Epidermal melanocyte (primary cell): ENCODE data around the gene TMEM116.
A peak's percentile ranks its signal among the peaks of the same experiment; 100 is the strongest.
"Not testable (repeated sequence)": the region's sequence is repeated elsewhere in the genome, so short reads cannot be mapped to it uniquely, and the experiment has no call there.

Experiments
- DNase-seq: peaks from one replicate; pipeline ENCODE4 v3.0.0; 2011; ENCODE audit warnings: low spot score; ENCODE audit not compliant: insufficient read length

The TMEM116 gene

DNA sequence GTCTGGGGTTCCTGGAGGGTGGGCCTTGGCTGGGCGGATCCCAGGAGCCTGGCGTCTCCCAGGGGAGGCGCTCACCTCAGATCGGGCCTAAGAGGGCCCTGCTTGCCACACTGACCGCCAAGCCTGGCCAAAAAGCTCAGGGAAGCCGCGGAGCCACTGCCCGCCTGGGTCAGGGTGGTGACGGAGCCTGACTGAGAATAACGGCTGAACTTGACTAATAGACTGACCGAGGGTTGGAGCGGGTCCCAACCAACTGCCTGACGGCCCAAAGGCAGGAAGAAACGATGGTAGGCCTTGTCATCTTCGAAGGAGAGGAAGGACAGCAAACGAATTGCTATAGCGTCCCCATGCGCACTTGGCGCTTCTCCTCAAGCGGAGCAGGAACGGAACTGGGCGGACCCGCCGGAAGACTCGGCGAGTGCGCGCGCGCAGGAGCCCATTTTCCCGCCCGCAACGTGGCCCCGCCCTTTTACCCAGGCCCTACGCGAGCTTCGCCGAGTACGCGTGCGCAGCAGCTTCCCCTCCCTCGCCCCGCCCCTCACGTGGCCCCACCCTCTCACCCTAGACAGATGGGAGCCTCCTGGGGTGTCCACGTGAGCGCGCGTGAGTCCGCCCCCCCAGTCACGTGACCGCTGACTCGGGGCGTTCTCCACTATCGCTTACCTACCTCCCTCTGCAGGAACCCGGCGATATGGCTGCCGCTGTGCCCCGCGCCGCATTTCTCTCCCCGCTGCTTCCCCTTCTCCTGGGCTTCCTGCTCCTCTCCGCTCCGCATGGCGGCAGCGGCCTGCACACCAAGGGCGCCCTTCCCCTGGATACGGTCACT is at the start of gene TMEM116, which contains the start of gene ERP29:
Gene TMEM116, minus strand, starts transcription at position 391 of the 826 bp plus-strand sequence. CDS start 7,895 bp downstream, outside the sequence.
Gene ERP29, plus strand, starts transcription at position 652 of the 826 bp plus-strand sequence. Its CDS starts 40 bp downstream, at position 692.
- peak; percentile 97 for DNase-seq

DNA sequence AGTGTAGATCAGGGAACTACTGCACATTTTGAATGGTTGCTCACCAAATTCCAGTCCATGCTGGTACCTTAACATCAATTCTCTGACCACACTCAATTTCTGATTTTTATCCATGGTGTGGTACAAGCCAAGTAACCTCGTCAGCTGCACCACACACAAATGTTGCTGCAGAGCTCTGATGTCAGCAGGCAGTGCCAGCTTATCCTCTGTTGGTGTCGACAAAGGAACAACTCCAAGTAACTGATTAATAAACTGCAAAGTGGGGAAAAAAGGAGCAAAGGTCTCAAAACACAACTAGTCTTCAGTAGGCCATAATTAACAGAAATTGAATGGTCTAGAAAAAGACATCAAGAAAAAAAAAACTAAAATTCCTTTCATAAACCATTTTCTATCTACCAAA is 48.2 kb upstream of the TMEM116 start:
- DNase-seq, result no peak

DNA sequence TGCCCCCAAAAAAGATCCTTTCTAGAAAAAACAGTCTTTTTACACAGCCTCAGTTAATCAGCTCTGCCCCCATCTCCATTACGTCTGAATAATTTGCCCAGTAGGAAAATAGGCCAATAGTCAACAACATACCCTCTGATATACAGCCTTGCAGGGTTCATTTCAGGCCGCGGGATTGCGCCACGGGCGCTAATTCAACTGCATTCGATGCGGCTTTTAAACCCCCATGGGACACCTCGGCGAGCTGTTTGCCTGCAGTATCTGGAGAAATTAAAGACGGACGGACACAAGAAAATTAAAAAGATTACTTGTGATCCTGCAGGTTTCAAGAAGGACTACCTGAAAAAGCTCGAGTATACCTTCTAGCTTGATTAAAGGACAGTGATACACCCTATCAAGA is 36.4 kb upstream of the TMEM116 start:
- DNase-seq, result no peak

DNA sequence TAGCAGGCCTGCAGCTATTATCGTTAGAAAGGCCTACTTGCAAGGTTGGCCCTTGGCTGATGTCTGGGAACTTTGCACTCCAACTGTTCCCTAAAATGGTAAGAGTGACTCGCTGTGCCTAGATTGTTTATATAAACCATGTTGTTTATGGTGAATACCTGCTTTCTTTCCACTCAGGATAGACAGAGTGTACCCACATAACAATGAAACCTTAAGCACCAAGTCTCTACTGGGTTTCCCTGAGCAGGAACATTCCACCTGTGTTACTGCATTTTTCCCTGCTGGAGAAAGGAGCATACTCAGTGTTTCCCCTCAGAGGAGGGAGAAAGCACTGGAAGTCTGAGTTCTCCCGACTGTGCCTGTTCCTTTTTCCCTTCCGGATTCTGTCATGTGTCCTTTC is 33.0 kb upstream of the TMEM116 start:
- DNase-seq, result no peak

DNA sequence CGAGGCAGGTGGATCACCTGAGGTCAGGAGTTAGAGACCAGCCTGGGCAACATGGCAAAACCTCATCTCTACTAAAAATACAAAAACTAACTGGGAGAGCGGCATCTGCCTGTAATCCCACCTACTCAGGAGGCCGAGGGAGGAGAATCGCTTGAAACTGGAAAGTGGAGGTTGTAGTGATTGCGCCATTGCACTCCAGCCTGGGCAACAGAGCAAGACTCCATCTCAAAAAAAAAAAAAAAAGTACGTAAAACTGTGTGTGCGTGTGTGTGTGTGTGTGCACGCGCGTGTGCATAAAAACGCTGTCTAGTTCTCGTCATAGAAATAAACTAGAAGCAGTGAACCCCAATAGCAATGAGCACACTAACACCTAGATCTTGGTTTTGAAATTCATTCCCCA is 23.6 kb upstream of the TMEM116 start:
- DNase-seq, result not testable (repeated sequence)

DNA sequence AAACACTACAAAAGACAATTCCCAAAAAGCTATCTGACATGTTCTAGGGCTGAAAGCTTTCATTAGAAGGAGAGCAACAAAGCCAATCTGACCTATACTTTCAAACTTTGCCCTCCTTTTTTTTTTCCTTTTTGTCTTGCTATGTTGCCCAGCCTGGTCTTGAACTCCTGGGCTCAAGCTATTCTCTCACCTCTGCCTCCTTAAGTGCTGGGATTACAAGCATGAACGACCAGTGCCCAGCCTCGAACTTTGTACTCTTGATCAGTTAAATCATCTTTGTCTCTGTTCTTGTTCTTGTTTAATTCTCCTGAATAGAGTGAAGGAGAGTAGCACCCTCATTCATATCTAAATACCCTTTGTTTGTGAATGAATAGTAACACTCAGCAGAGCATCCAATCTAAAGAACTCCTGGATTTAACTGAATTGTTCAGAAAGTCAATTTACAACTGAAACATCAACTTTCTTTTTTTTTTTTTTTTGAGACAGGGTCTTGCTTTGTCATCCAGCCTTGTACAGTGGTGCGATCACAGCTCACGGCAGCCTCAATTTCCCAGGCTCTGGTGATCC is 22.3 kb upstream of the TMEM116 start:
- DNase-seq, result no peak

DNA sequence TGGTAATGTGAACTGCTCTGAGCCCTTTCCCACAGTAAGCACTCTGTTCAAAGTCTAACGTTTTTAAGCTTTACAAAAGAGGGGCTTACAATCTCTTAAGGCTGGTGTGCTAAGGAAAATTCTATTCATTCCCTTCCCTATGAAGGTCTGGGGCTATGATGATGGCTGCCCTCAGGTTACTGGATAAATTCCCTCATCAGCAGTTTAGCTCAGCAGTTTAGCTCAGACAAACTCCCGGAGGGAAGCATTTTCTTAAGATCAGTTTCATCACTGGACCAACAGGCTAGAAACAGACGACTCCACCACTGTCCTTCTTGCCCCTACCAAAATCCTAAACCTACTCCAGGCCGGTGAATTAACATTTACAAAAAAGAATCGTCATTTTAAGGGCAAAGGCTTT is 19.3 kb upstream of the TMEM116 start:
- DNase-seq, result no peak

DNA sequence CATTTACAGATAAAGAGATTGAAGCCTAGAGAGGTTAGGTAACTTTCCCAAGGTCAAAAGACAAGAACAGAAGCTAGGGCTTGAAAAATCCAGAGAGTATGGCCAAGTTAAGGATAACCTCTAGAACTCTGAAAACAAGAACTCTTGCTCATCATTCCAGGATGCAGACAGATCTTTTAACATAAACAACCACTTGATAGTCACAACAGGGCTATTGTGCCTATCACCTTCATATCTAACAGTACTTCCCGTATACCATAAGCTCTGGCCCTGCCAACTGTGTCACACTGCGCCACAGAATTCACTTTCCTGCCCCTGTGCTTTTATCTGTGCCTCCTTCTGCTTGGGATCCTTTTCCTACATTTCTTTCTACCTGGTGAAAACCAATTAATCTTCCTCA is 18.5 kb upstream of the TMEM116 start:
- no peak for DNase-seq

DNA sequence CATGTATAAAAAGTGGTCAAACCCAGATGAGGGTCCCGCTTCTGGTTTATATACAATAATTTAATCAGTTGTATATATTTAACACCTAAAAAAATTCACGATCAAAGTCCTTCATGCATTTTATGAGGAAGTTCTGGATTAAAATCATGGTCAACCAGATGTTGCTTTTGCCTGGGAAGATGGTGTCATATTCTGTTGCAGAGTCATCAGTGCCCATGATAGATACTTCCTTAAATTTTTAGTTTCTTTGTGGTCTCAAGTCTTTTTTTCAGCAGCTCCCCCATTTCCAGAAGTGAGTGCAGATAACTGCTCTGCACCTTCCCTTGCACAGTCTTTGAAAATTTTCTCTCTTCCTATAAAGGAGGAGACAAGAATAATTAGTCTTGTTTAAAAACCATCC is 16.3 kb upstream of the TMEM116 start:
- no peak for DNase-seq

DNA sequence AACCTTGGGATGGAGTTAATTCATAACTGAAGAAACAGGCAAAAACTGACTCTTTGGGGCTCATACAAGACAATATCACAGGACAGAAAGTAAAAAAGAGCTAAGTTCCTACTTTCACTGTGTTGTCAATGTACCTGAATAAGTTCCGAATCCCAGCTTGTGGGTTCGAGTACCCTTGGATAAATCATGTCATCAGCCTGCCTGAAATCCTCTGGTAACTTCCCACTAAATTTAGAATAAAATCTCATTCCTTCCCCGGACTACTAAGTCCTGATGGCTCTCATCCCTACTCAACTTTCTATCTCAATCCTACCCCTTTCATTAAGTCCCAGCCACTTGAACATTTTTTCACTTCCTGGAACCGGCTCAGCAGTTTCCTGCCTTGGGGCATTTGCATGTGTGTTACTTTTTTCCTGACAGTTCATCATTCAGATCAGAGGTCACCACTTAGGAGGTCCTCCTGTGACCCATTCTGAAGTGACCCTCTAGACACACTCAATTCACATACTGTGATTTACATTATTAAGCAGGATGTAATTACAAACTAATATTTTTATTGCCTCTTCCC is 12.9 kb upstream of the TMEM116 start:
- no peak for DNase-seq

DNA sequence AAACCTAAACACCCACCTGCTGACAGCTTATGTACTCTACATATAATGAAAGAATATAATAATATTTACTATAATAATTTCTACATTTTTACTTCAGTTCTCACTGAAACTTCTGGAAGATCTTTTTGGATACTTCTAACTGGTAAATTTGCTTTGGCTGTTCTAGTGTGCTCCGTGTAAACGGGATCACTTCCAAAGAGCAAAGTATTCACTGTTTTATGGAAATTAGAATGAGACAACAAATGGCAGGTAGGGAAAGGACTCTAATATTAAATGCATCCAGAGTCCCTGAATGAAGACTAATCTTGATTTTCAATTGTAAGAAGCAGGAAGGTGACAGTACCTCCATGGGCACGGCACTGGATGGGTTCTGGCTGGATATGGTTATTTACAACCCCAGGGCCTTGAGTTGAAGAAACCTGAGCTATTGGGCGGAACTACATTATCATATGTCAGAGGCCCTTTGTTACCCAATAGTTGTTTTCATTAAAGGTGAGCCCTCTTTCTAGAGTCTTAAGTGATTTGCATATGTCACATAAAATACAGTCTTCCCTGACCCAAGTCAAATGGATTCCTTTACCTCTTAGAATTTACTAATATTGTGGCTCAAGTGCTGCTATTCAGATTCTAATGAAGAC is 10.9 kb upstream of the TMEM116 start:
- no peak for DNase-seq

DNA sequence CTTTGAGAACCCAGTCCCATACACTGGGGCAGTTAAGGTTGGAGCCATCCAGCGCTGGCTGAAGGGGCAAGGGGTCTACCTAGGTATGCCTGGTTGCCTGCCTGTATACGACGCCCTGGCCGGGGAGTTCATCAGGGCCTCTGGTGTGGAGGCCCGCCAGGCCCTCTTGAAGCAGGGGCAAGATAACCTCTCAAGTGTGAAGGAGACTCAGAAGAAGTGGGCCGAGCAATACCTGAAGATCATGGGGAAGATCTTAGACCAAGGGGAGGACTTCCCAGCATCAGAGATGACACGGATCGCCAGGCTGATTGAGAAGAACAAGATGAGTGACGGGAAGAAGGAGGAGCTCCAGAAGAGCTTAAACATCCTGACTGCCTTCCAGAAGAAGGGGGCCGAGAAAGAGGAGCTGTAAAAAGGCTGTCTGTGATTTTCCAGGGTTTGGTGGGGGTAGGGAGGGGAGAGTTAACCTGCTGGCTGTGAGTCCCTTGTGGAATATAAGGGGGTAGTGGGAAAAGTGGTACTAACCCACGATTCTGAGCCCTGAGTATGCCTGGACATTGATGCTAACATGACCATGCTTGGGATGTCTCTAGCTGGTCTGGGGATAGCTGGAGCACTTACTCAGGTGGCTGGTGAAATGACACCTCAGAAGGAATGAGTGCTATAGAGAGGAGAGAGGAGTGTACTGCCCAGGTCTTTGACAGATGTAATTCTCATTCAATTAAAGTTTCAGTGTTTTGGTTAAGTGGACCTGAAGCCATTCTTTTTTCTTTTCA is 9.5 kb upstream of the TMEM116 start:
- DNase-seq, result no peak

DNA sequence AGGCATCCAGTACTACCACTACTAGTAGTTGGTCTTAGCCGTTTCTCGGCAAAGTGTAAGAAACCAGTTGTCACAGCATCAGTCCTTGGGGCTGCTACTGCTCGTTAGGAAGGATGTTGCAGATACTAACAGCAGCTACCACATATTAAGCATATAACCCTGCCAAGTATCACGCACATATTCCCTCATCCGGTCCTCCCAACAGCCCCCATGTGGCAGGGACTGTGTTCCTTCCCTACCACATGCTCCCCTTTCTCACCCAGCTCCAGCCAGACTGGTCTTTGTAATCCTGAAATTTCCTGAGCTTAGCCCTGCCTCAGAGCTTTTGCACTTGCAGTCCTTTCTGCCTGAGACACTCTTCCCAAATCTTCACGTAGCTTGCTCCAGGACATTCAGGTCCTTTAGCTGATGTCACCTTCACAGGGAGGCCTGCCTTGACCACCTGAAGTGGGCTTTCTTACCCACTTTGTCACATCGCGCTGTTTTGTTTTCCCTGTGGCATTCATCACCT is 8.0 kb upstream of the TMEM116 start:
- no peak for DNase-seq

DNA sequence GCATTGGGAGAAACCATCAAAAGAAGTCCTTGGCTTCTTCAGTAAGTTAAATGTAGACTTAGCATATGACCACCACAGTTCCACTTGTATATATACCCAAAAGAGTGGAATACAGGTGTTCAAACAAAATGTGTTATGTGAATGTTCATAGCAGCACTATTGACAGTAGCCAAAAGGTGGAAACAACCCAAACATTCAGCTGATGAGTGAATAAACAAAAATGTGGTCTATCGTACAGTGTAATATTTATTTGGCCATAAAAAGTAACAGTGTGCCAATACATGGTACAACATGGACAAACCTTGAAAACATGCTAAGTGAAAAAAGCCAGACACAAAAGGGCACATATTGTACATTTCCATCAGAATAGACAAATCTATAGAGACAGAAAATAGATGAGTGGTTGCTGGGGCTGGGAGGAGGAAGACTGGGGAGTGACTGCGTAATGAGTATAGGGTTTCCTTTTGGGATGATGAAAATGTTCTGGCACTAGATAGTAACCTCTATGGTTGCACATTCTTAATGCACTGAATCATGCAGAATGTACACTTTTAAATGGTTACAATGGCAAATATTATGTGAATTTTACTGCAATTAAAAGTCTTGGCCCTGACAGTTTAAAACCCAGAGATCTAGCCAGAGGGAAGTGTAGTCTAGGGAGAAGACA is 5.7 kb upstream of the TMEM116 start:
- no peak for DNase-seq

DNA sequence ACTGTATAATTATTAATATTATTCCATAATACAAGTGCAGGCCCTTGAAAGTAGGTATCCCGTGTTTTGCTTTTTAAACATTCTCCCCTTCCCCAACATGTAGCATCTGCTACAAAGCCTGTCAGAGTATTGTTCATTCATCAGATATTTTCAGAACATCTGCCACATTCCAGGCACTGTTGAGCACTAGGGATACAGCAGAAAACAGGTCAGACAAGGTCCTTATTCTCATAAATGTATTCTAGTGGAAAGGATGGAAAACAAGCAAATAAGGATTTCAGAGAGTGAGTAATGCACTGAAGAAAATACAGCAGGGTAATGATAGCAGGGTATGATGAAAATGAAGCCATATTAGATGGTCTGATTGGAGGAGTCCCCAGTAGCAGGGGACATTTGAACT is 4.1 kb upstream of the TMEM116 start:
- DNase-seq, result no peak

DNA sequence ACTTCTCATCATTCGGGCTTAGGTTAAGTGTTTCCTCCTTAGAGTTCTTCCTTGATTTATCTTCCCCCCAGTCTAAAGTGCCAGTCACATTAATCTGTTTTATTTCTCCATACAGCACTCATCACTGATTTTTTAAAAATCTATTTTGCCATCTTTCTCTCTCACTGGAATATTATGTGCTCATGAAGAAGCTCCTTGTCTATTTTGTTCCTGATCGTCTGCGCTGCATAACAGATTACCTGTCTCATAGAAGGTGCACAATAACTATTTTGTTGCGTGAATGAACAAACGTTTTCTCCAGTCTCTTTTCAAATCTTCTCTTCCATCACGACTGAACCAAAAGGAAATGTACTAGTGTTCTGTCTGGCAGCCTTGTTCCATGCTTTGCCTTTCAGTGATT is 3.0 kb upstream of the TMEM116 start:
- DNase-seq, result no peak

DNA sequence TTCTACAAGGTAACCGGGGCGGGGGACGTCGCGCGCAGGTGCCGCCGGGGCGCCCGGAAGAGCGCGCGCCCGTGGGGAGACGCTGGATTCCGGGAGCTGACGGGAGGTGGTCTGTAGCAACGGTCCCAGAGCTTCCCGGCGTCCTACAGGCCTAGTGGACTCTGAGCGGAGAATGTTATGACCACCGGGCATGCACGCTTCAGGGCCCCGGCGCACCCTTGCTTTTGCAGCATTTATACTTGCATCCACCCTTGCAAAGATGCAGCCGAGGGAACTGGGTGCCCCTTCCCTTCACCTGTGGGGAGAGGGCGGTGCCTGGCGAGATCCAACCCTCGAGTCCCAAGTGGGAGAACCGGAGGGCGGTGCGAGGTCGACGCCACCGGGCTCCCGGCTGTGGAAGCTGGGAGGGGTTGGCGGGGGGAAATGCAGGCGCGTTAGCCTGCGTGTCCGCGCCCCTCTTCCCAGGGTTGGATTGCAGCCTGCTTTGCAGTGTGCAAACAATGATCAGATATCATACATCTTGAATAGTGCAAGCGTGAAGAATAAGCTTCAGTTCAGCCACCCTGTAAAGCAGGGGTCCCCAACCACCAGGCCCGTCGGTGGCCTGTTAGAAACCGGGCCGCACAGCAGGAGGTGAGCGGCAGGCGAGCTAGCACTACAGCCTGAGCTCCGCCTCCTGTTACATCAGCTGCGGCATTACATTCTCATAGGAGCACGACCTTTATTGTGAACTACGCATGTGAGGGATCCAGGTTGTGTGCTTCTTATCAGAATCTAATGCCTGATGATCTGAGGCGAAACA is 837 bp upstream of the TMEM116 start:
- no peak for DNase-seq

DNA sequence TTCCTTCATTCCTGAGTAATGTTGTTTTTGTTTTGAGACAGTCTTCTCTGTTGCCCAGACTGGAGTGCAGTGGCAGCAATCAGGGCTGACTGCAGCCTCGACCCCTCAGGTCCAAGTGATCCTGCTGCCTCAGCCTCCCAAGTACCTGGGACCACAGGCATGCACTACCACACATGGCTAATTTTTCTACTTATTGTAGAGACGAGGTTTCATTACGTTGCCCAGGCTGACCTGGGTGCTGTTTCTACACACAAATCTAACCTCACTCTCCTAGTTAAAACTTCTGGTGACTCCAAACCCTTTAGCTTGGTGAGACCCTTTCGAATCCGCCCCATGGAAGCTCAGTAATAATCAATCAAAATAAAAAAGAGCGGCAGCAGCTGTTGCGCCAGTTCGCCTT is 1.3 kb downstream of the TMEM116 start:
- DNase-seq, result no peak

DNA sequence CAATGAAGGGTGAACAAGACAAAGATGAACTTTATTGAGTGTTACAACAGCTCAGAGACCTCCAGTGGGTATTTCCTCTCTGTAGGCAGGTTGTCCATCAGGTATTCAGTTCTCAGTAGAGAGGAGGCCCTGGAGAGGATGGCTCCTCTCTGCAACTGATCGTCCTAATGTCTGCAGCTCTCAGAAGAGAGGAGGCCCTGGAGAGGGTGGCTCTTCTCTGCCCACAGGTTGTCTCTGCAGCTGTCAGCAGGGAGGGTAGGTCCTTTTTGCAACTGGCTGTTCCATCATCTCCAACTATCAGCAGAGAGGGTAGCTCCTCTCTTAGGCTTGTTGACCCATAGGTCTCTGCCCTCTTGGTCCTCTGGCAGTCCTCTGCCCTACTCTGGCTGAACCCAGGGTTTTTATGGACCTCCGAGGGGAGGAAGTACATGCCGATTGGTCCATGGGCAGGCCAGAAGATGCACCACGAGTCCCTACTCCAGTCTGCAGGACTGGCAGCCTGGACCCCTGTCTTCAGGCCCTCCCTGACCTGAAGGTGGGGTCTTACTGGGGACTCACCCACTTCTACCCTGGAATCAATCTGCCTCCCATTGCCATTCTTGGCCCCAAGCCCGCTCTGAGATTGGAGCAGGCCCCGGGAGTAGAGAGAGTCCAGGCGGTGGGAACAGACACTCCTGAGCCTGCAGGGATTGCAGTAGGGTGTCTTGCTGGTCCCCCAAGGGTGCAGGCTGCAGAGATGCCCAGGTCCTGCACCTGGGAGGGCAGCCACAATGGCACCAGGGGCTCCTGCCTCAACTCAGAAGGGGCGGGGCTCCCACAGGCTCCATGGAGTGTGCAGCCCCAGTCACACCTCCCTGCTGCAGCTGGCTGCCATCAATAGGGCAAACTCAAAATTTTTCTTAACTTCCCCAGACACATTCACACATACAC is 2.3 kb downstream of the TMEM116 start:
- DNase-seq, result no peak
